Esophagus muscularis mucosa (tissue), 4 donors: ENCODE data around the gene ING1. TPM values are rescaled to one million over a fixed set of nuclear protein-coding genes. Genes with fewer than 3 reads are reported as not detected.

ENCODE experiments used
- DNase-seq: peaks from one replicate; pipeline ENCODE4 v3.0.0-alpha.2; 2017; ENCODE audit errors: extremely low spot score
- H3K27ac ChIP-seq, 4 donors: fragments of 200-600 bp; sonication (generic); replicated peaks in 1 of 4; 1 replicate in 3 of 4; 2 replicates in 1 of 4; pipeline ENCODE4 v1.5.1; 2016 to 2019; ENCODE audit warnings: mild to moderate bottlenecking in 1 of 4
- H3K27me3 ChIP-seq, 4 donors: fragments of 200-600 bp; sonication (generic); one replicate each; pipeline versions ENCODE4 v1.5.1 to v1.6.0; 2016 to 2019
- H3K36me3 ChIP-seq, 4 donors: fragments of 200-600 bp; sonication (generic); one replicate each; pipeline ENCODE4 v1.5.1; 2016 to 2019
- H3K4me1 ChIP-seq, 4 donors: fragments of 200-600 bp; sonication (generic); one replicate each; pipeline ENCODE4 v1.5.1; 2016 to 2019
- H3K4me3 ChIP-seq, 4 donors: fragments of 200-600 bp; sonication (generic); 1 replicate in 2 of 4; 2 replicates in 2 of 4; pipeline ENCODE4 v1.5.1; 2016 to 2019; ENCODE audit warnings: mild to moderate bottlenecking in 4 of 4, moderate library complexity in 1 of 4
- H3K9me3 ChIP-seq, 4 donors: fragments of 200-600 bp; sonication (generic); 1 replicate in 3 of 4; 2 replicates in 1 of 4; pipeline ENCODE4 v1.5.1; 2016 to 2019
- EP300 ChIP-seq: sonication (generic); formaldehyde crosslinking; IDR thresholded peaks from one replicate; pipeline ENCODE4 v1.6.1; 2017; ENCODE audit warnings: antibody characterized with exemption
- POLR2A ChIP-seq: fragments of 450-650 bp; IDR thresholded peaks from one replicate; pipeline ENCODE4 v1.6.1; 2017; ENCODE audit warnings: antibody characterized with exemption, moderate library complexity, mild to moderate bottlenecking, low read depth
- POLR2AphosphoS5 ChIP-seq, 2 donors: sonication (generic); formaldehyde crosslinking; IDR thresholded peaks; one replicate each; pipeline ENCODE4 v1.6.1; 2017; ENCODE audit warnings: antibody characterized with exemption in 2 of 2
- WGBS: methylation state at CpG from one replicate; pipeline ENCODE4 v1.1.5; 2018; 5-methylcytosine and 5-hydroxymethylcytosine counted together
- intact Hi-C: fragments of 100-400 bp; cut with DNase I; formaldehyde crosslinking; loops from one replicate; pipeline ENCODE4 v1.15.1; 2023
- total RNA-seq, 4 donors: library from RNA; depleted of rRNA; stranded (reverse); fragments of >200 nt; gene quantifications; one replicate each; pipeline versions ENCODE4 v1.1.0 to v1.2.1, GENCODE V29; 2016
- TF ChIP-seq, protein P1 (sequence below), 3 experiments: fragments of 200-600 bp in 2 of 3; fragments of 450-650 bp in 1 of 3; sonication (generic) in 2 of 3; IDR thresholded peaks; one replicate each; pipeline ENCODE4 v1.5.1; 2017 to 2019; ENCODE audit warnings: antibody characterized with exemption in 3 of 3, mild to moderate bottlenecking in 2 of 3, moderate library complexity in 1 of 3

The ING1 gene
- total RNA-seq, 4 donors from 2014 or later = 17.2 to 25.5 (median 23.2) TPM

DNA sequence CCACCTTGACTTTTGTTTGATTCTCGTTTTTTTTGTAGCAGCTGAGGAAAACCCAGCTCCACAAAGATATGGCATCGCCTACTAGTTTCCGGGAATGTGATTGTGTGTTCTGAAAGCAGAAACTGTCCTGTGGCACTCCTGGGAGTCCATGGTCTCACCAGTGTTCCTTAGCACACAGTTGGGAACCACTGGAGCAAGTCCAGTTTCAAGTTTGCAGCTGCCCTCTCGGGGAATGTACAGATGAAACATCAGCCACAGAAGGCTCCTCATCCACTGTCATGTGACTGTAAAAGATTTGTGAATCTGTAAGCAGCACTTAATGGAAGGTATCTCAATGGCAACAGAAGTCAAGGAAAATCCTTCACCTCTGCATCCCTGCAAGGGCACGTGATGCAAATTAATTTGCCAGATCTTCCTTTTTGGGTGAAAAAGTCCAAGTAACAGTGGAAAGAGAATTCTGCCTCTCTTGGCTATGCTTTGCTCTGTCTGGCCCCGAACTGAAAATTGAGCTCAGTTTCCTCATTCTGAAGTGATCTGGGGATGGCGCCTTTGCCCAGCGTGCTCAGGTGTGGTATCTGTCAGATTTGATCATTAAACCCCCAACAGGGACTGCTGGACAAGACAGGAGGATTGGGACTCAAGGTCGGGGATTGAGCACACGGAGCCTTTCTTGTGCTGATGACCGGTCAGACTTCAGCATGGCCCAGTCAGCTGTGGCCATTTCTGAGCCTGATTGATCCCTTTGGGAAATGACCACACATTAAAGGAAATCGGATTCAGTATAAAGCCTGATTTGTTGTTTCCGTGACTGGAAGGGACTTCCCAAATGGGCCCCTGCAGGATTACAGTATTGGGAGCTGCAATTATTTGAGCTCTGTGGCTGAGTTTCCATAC lies 58.8 kb downstream of the ING1 start:
- H3K4me1 ChIP-seq = no peaks in the 10 kb centered on the region
- no peaks in the 10 kb centered on the region for H3K36me3 ChIP-seq
- no peak overlapping the region for H3K4me3 ChIP-seq
- no peaks in the 10 kb centered on the region for H3K9me3 ChIP-seq
- peaks cover 0 to 9% (median 0%) of the 10 kb centered on the region in 4 donors for H3K27me3 ChIP-seq
- no peak for TF ChIP-seq EP300
- no peak for TF ChIP-seq POLR2A
- TF ChIP-seq, protein P1, sequence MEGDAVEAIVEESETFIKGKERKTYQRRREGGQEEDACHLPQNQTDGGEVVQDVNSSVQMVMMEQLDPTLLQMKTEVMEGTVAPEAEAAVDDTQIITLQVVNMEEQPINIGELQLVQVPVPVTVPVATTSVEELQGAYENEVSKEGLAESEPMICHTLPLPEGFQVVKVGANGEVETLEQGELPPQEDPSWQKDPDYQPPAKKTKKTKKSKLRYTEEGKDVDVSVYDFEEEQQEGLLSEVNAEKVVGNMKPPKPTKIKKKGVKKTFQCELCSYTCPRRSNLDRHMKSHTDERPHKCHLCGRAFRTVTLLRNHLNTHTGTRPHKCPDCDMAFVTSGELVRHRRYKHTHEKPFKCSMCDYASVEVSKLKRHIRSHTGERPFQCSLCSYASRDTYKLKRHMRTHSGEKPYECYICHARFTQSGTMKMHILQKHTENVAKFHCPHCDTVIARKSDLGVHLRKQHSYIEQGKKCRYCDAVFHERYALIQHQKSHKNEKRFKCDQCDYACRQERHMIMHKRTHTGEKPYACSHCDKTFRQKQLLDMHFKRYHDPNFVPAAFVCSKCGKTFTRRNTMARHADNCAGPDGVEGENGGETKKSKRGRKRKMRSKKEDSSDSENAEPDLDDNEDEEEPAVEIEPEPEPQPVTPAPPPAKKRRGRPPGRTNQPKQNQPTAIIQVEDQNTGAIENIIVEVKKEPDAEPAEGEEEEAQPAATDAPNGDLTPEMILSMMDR (IDR thresholded peaks at IDR 0.05) = no peak
- no peak for TF ChIP-seq POLR2AphosphoS5 (IDR thresholded peaks at IDR 0.05)
- intact Hi-C loops = no loop called here
- 80% methylated on average over 12 of the region's 13 CpGs for WGBS
- DNase-seq = peak; percentile 72
- no peak overlapping the region for H3K27ac ChIP-seq

Other genes starting within 250 kb of the ING1 start
- gene RAB20, start 152.0 kb upstream of the ING1 start, total RNA-seq = 10 to 100 TPM; 10.9 to 40.6 (median 15.4) TPM
- 10 to 100 TPM; 29.9 to 34.5 (median 34.0) TPM for gene NAXD, start 98.2 kb upstream of the ING1 start, total RNA-seq
- 10 to 100 TPM; 32.9 to 56.9 (median 40.2) TPM for gene CARS2, start 7.6 kb upstream of the ING1 start, total RNA-seq
- 100 to 1,000 TPM in 3 of 4 donors, 10 to 100 TPM in 1; 89.6 to 120 (median 110) TPM for gene ANKRD10, start 201.4 kb downstream of the ING1 start, total RNA-seq